OCI-LY3 (cell line): ENCODE measurements around the gene PPP1R7.

Experiments used
- H2AFZ ChIP-seq: fragments of 200-600, 300-600 bp; shearing (Covaris generic); 2 replicates; pipeline ENCODE4 v1.6.0; 2014; ENCODE audit warnings: antibody characterized with exemption, low read depth, low read length
- H3K27ac ChIP-seq: fragments of 200-600, 300-600 bp; sonication (generic); 2 replicates; pipeline ENCODE4 v1.5.1; 2014; ENCODE audit warnings: mild to moderate bottlenecking, low read length, moderate library complexity, mixed read lengths
- H3K27me3 ChIP-seq: fragments of 200-600, 300-600 bp; sonication (generic); 2 replicates; pipeline ENCODE4 v1.6.1; 2014; ENCODE audit warnings: low read depth, low read length, mixed read lengths
- H3K36me3 ChIP-seq: fragments of 200-600, 300-600 bp; sonication (generic); replicated peaks from 2 replicates; pipeline ENCODE3; 2014; ENCODE audit warnings: low read depth, low read length, mixed read lengths
- H3K4me1 ChIP-seq: fragments of 300-600, 200-600 bp; sonication (generic); 2 replicates; pipeline ENCODE4 v1.6.1; 2014; ENCODE audit warnings: low read length, mixed read lengths
- H3K4me2 ChIP-seq: fragments of 200-600, 300-600 bp; sonication (generic); 2 replicates; pipeline ENCODE4 v1.6.1; 2014; ENCODE audit warnings: low read length, mixed read lengths
- H3K4me3 ChIP-seq: fragments of 300-600, 200-600 bp; sonication (generic); 2 replicates; pipeline ENCODE4 v1.5.1; 2014; ENCODE audit warnings: antibody characterized with exemption, mild to moderate bottlenecking, low read length, moderate library complexity
- H3K79me2 ChIP-seq: fragments of 300-600, 200-600 bp; shearing (Covaris generic); 2 replicates; pipeline ENCODE4 v1.6.1; 2014; ENCODE audit warnings: mild to moderate bottlenecking, low read length, mixed read lengths
- H3K9ac ChIP-seq: fragments of 300-600, 200-600 bp; shearing (Covaris generic); 2 replicates; pipeline ENCODE4 v1.6.0; 2014; ENCODE audit warnings: mild to moderate bottlenecking, low read length, moderate library complexity
- H3K9me3 ChIP-seq: fragments of 200-600, 300-600 bp; shearing (Covaris generic); 2 replicates; pipeline ENCODE4 v1.6.1; 2014; ENCODE audit warnings: low read length, mixed read lengths; ENCODE audit not compliant: insufficient read depth
- H4K20me1 ChIP-seq: fragments of 200-600, 300-600 bp; sonication (generic); 2 replicates; pipeline ENCODE4 v1.6.1; 2016; ENCODE audit warnings: low read length, mixed read lengths; ENCODE audit not compliant: insufficient read depth
- EZH2phosphoT487 ChIP-seq: fragments of 200-600 bp; shearing (Covaris generic); IDR thresholded peaks from 2 replicates; pipeline ENCODE4 v1.6.1; 2018; ENCODE audit warnings: antibody characterized with exemption, mixed run types, low read depth
- TF ChIP-seq, protein P1 (sequence below): fragments of 200-600, 300-600 bp; sonication (generic); IDR thresholded peaks from 2 replicates; pipeline ENCODE4 v1.5.1; 2014; ENCODE audit warnings: antibody characterized with exemption, low read length, low read depth

PPP1R7 gene

GRCh38 chr2:241199897-241200821 is 49.9 kb downstream of the PPP1R7 start:
- no peak overlapping the region for H3K9ac ChIP-seq
- no peaks in the 10 kb centered on the region for H4K20me1 ChIP-seq
- H3K27ac ChIP-seq = no peak overlapping the region
- H3K4me3 ChIP-seq = no peak overlapping the region
- H3K4me1 ChIP-seq = no peaks in the 10 kb centered on the region
- H3K9me3 ChIP-seq = no peaks in the 10 kb centered on the region
- H3K27me3 ChIP-seq = no peaks in the 10 kb centered on the region
- no peak overlapping the region for H3K4me2 ChIP-seq
- no peak overlapping the region for H2AFZ ChIP-seq
- no peaks in the 10 kb centered on the region for H3K36me3 ChIP-seq
- TF ChIP-seq, protein P1, sequence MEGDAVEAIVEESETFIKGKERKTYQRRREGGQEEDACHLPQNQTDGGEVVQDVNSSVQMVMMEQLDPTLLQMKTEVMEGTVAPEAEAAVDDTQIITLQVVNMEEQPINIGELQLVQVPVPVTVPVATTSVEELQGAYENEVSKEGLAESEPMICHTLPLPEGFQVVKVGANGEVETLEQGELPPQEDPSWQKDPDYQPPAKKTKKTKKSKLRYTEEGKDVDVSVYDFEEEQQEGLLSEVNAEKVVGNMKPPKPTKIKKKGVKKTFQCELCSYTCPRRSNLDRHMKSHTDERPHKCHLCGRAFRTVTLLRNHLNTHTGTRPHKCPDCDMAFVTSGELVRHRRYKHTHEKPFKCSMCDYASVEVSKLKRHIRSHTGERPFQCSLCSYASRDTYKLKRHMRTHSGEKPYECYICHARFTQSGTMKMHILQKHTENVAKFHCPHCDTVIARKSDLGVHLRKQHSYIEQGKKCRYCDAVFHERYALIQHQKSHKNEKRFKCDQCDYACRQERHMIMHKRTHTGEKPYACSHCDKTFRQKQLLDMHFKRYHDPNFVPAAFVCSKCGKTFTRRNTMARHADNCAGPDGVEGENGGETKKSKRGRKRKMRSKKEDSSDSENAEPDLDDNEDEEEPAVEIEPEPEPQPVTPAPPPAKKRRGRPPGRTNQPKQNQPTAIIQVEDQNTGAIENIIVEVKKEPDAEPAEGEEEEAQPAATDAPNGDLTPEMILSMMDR = no peak
- no peak for TF ChIP-seq EZH2phosphoT487
- H3K79me2 ChIP-seq = no peaks in the 10 kb centered on the region

GRCh38 chr2:241200822-241201395 is 50.6 kb downstream of the PPP1R7 start:
- Histone ChIP-seq H3K4me1 (no peaks in the 10 kb centered on the region), H4K20me1 (no peaks in the 10 kb centered on the region), H3K4me3 (no peak overlapping the region), H3K79me2 (no peaks in the 10 kb centered on the region), H3K27me3 (no peaks in the 10 kb centered on the region), H3K27ac (no peak overlapping the region), H3K36me3 (no peaks in the 10 kb centered on the region), H3K9me3 (no peaks in the 10 kb centered on the region), H3K4me2 (no peak overlapping the region), H2AFZ (no peak overlapping the region), H3K9ac (no peak overlapping the region)
- TF ChIP-seq, protein P1 = no peak
- no peak for TF ChIP-seq EZH2phosphoT487

DNA sequence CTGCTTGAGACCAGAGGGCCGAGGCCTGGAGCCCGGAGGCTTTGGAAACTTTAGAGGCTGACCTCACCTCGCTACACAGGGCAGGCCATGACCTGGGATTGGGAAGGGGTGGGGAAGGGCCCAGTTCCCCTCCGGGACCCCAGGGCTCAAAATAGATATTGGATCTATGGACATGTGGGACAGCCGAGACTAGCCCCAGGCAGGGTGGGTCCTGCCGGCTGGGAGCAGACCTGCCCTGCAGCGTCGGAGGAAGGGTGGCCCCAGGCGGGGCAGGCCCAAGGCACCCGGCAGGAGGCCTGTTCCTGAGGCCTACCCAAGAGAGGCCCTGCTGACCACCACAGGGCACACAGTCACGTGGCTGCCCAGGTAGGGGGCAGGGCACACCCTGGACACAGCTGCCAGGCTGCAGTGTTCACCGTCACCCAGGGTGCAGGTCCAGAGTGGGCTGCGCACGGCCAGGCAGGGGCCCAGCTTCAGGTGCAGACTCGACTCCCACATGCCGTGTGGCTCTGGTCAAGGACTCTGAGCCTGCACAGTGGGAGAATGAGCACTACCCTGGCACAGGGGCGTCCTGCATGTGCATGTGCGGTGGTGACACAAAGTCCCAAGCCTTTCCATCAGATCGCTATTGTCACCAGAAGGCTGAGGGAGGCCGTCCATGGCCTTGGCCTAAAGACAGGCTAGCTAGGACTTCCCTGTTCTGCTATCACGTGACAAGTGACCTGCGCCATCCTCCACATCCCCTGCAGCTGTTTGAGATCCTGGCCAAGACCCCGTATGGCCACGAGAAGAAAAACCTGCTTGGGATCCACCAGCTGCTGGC is 51.4 kb downstream of the PPP1R7 start:
- Histone ChIP-seq H3K9me3 (no peaks in the 10 kb centered on the region), H3K4me3 (no peak overlapping the region), H3K36me3 (no peaks in the 10 kb centered on the region), H3K4me1 (no peaks in the 10 kb centered on the region), H3K27me3 (no peaks in the 10 kb centered on the region), H3K79me2 (no peaks in the 10 kb centered on the region), H4K20me1 (no peaks in the 10 kb centered on the region), H3K4me2 (no peak overlapping the region), H3K27ac (no peak overlapping the region), H3K9ac (no peak overlapping the region), H2AFZ (no peak overlapping the region)
- TF ChIP-seq, protein P1 = no peak

GRCh38 chr2:241202268-241202585 is 52.0 kb downstream of the PPP1R7 start:
- Histone ChIP-seq H3K79me2 (no peaks in the 10 kb centered on the region), H3K4me2 (no peak overlapping the region), H2AFZ (no peak overlapping the region), H3K4me1 (no peaks in the 10 kb centered on the region), H3K4me3 (no peak overlapping the region), H3K27me3 (no peaks in the 10 kb centered on the region), H3K27ac (no peak overlapping the region), H4K20me1 (no peaks in the 10 kb centered on the region), H3K36me3 (no peaks in the 10 kb centered on the region), H3K9me3 (no peaks in the 10 kb centered on the region), H3K9ac (no peak overlapping the region)
- no peak for TF ChIP-seq EZH2phosphoT487
- TF ChIP-seq, protein P1 = no peak
